Eye (tissue), 1 donor: Measurements from ENCODE around the gene TEKTIP1.
A peak's percentile ranks its signal among the peaks of the same experiment; 100 is the strongest.
"Not testable (repeated sequence)": the region's sequence is repeated elsewhere in the genome, so short reads cannot be mapped to it uniquely, and the experiment has no call there.

Source experiments
- DNase-seq: peaks from one replicate; pipeline ENCODE4 v3.0.0-alpha.2; 2015

Gene TEKTIP1

GRCh38 chr19:3563709-3564524 lies 24.9 kb downstream of the TEKTIP1 start:
- DNase-seq = no peak

- no peak for DNase-seq
Observed at GRCh38 chr19:3565139-3565538, 26.2 kb downstream of the TEKTIP1 start.

DNA sequence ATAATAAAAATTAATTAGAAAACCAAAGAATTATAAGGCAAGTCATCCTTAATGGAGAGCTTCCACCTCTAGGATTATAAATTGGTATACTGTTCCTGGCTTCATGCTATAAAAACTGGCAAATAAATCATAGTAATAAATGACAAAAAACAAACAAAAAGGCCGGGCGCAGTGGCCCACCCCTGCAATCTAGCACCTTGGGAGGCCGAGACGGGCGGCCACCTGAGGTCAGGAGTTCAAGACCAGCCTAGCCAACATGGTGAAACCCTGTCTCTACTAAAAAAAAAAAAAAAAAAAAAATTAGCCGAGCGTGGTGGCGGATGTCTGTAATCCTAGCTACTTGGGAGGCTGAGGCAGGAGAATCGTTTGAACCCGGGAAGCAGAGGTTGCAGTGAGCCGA lies 31.1 kb downstream of the TEKTIP1 start:
- not testable (repeated sequence) for DNase-seq

GRCh38 chr19:3570606-3571011 lies 31.6 kb downstream of the TEKTIP1 start:
- no peak for DNase-seq

- DNase-seq = peak; percentile 99
Observed at GRCh38 chr19:3572132-3572854, 33.3 kb downstream of the TEKTIP1 start.

DNA sequence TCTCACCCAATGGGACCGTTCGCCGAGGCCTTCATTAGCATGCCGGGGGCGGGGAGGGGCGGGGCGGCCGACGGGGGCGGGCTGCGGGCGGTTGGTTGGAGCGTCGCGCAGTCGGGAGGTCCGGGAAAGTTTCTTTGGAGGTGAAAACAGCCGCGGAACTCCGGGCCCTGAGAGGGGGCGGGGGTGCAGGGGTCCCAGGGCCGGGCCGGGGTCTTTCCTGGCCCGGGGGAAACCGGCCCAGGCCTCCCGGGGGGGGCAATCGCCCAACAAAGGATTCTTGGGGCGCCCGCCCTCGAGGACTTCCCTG lies 33.8 kb downstream of the TEKTIP1 start, which contains the start of gene HMG20B:
HMG20B (plus strand) TSS at position 90 of the 307 bp plus-strand sequence. CDS start 366 bp downstream, outside the sequence.
- no peak for DNase-seq

- no peak for DNase-seq
Observed at GRCh38 chr19:3573162-3573857, 34.3 kb downstream of the TEKTIP1 start.

- DNase-seq = peak; percentile 90
Observed at GRCh38 chr19:3573858-3574637, 35.1 kb downstream of the TEKTIP1 start.

- no peak for DNase-seq
Observed at GRCh38 chr19:3575260-3575741, 36.3 kb downstream of the TEKTIP1 start.

- no peak for DNase-seq
Observed at GRCh38 chr19:3575949-3576673, 37.1 kb downstream of the TEKTIP1 start.

DNA sequence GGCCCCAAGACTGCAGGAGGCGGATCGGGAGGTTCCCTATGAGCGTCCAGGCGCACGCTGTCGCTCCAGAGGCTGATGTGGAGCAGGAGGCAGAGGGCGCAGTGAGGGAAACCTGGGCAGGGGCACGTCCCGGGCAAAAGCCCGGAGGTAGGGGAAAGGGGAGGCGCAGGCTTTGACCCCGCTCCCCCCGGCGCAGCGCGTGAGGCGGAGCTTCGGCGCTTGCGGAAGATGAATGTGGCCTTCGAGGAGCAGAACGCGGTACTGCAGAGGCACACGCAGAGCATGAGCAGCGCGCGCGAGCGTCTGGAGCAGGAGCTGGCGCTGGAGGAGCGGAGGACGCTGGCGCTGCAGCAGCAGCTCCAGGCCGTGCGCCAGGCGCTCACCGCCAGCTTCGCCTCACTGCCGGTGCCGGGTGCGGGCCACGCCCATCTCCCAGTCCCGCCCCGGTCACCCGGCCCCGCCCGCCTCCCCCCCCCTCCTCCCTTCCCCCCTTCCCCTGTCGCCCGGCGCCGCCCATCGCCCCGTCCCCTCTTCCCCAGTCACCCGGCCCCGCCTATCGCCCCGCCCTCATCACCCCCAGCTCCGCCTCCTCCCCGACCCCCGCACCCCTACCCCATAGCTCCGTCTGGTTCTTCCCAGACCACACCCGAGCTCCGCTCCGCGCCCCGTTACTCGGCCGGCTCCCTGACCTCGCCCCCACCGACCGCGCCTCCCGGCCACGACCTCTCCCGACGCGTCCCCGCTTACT lies 37.9 kb downstream of the TEKTIP1 start:
- DNase-seq = peak; percentile 77

DNA sequence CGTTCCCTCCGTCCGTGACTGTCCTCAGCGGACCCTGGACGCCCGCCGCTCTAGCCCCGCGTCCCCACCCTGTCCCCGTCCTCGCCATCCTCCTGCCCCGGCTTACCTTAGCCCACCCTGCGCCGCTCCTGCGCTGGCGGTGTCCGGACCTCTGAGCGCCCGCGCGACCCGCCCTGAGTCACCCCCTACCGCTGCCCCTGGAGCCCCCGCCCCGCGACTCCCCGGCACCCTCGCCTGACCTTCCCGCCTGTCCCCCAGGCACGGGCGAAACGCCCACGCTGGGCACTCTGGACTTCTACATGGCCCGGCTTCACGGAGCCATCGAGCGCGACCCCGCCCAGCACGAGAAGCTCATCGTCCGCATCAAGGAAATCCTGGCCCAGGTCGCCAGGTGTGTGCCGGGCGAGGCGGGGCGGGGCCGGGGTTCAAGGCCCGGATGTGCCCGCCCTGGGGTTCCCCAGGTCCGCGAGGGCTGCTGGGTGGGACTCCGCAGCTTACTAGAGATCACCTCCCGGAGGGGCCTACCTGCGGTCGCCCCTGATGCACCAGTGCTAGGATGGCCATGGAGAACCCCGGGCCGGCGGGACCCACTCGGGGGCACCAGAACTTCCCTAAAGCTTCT lies 38.9 kb downstream of the TEKTIP1 start:
- DNase-seq = no peak

GRCh38 chr19:3578390-3578789 lies 39.4 kb downstream of the TEKTIP1 start:
- DNase-seq = no peak

DNA sequence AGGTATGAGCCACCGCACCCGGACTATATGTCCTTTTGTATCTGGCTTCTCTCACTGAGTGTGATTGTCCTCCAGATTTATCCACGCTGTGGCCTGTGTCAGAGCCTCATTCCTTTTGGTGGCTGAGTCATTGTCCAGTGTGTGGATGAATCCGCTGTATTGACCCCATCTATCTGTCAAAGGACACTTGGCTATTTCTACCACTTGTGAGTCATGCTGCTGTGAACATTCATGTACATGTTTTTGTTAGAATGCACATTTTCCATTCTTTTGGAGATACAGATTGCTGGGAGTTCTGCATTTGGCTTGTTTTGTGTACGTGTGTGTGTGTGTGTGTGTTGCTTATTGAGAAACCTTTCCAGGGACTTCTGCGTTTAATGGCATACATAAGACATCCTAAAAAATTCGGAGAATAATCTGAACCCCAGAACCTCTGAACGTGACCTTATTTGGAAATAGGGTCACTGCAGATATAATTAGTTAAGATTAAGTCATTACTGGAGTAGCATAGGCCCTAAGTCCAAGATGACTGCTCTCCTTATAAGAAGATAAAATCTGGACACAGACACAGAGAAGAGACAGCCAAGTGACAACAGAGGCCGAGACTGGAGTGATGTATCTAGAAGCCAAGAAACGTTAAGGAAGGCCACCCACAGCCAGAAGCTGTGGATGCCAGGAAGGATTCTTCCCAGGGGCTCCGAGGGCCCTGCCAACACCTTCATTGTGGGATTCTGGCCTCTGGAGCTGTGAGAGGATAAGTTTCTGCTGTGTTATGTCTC lies 41.4 kb downstream of the TEKTIP1 start:
- peak; percentile 28 for DNase-seq

DNA sequence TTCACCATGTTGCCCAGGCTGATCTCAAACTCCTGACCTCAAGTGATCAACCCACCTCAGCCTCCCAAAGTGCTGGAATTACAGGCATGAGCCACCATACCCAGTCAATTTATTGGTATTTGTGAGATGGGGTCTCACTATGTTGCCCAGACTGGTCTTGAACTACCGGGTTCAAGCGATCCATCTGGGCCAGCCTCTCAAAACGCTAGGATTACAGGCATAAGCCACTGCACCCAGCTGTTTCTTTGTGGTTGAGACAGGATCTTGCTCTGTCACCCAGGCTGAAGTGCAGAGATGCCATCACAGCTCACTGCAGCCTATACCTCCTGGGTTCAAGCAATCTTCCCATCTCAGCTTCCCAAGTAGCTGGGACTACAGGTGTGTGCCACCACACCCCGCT lies 42.8 kb downstream of the TEKTIP1 start:
- DNase-seq = not testable (repeated sequence)

DNA sequence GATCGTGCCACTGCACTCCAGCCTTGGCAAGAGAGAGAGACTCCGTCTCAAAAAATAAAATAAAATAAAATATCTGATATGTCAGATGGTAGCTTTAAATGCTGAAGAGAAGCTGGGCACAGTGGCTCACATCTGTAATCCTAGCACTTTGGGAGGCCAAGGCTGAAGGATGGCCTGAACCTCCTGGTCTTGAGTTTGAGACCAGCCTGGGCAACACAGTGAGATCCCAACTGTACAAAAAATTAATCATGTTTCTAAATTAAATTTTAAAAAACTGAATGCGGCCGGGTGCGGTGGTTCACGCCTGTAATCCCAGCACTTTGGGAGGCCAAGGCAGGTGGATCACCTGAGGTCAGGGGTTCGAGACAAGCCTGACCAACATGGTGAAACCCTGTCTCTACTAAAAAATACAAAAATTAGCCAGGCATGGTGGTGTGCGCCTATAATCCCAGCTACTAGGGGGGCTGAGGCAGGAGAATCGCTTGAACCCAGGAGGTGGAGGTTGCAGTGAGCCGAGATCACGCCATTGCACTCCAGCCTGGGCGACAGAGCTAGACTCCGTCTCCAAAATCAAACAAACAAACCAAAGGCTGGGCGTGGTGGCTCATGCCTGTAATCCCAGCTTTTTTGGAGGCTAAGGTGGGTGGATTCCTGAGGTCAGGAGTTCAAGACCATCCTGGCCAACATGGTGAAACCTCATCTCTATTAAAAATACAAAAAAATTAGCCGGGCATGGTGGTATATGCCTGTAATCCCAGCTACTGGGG lies 45.2 kb downstream of the TEKTIP1 start:
- not testable (repeated sequence) for DNase-seq

DNA sequence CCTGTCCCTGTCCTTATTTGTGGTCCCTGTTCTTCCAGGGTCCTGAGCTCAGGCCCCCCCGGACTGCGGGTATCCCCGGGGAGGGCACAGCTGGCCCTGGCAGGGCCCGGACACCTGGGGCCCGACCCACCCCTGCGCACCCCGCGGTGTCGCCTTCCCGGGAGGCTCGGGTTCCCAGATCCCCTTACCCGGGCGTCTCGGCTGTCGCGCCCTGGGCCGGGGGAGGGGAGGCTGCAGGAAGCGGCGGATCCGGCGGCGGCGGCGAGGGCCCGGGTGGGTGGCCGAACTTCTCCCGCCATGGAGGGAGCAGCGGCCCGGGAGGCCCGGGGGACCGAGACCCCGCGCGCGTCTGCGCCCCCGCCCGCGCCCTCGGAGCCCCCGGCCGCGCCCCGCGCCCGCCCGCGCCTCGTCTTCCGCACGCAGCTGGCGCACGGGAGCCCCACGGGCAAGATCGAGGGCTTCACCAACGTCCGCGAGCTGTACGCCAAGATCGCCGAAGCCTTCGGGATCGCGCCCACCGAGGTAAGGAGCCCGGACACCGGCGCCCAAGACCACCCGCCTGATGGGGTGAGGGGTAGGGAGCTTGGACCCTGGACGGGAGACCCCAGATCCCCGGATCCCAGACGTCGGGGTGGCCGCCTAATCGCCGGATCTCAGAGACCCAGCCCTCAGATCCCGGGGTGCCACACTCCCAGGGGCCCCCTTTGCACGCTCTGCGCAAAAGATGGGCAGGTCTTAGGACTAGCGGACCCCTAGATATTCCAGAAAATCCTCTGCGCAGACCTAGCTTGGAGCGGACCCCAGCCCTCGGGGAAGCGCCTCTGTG lies 46.5 kb downstream of the TEKTIP1 start, which contains the start of gene GIPC3:
GIPC3 (plus strand) TSS at position 178 of the 826 bp plus-strand sequence; CDS start at position 298, 120 bp downstream.
- no peak for DNase-seq

GRCh38 chr19:3586127-3586626 lies 47.2 kb downstream of the TEKTIP1 start:
- DNase-seq = no peak
